GM06990 (cell line): ENCODE measurements around the gene NES.

Experiments
- DNase-seq: peaks from one replicate; pipeline ENCODE4 v3.0.0-alpha.2; 2011; ENCODE audit not compliant: insufficient read length; ENCODE audit errors: extremely low read depth
- H3K27me3 ChIP-seq: replicated peaks from 2 replicates; pipeline ENCODE4 v1.6.0; 2011; ENCODE audit warnings: low read length; ENCODE audit not compliant: control insufficient read depth, insufficient read depth
- H3K36me3 ChIP-seq: 2 replicates; pipeline ENCODE4 v1.5.1; 2011; ENCODE audit warnings: low read length; ENCODE audit not compliant: control insufficient read depth, insufficient read depth
- H3K4me3 ChIP-seq: replicated peaks from 2 replicates; pipeline ENCODE4 v1.5.1; 2011; ENCODE audit warnings: low read depth, mild to moderate bottlenecking, control low read depth, low read length
- CTCF ChIP-seq: IDR thresholded peaks from 2 replicates; pipeline ENCODE4 v1.5.1; 2011; ENCODE audit warnings: low read length, control low read depth, mild to moderate bottlenecking, inconsistent platforms; ENCODE audit not compliant: insufficient read depth, poor library complexity, severe bottlenecking

NES gene

GRCh38 chr1:156709031-156709430 is 31.8 kb upstream of the NES start:
- Histone ChIP-seq H3K4me3 (no peak overlapping the region), H3K36me3 (no peaks in the 10 kb centered on the region; the same call in 1 of the 2 replicates), H3K27me3 (no peaks in the 10 kb centered on the region; the same call in 1 of the 2 replicates)
- DNase-seq: no peak
- no peak for TF ChIP-seq CTCF

- no peak overlapping the region for H3K4me3 ChIP-seq
- no peak for DNase-seq
- H3K27me3 ChIP-seq: no peaks in the 10 kb centered on the region; the same call in 1 of the 2 replicates
- TF ChIP-seq CTCF: no peak
- no peaks in the 10 kb centered on the region; the same call in 1 of the 2 replicates for H3K36me3 ChIP-seq
These were observed 31.0 kb upstream of the NES start for GRCh38 chr1:156708218-156708661.

- DNase-seq: no peak
- no peaks in the 10 kb centered on the region; the same call in 1 of the 2 replicates for H3K36me3 ChIP-seq
- no peak overlapping the region for H3K4me3 ChIP-seq
- H3K27me3 ChIP-seq: no peaks in the 10 kb centered on the region; the same call in 1 of the 2 replicates
- no peak for TF ChIP-seq CTCF
These were observed 30.4 kb upstream of the NES start for GRCh38 chr1:156707417-156708217.

- DNase-seq: no peak
- Histone ChIP-seq H3K36me3 (no peaks in the 10 kb centered on the region), H3K27me3 (no peaks in the 10 kb centered on the region; the same call in 1 of the 2 replicates), H3K4me3 (peak overlapping the region; percentile 49)
- TF ChIP-seq CTCF: no peak
These were observed 29.6 kb upstream of the NES start for GRCh38 chr1:156706657-156707416.

GRCh38 chr1:156705918-156706656 is 28.9 kb upstream of the NES start:
- peak; percentile 63 for DNase-seq
- peak; percentile 90 for TF ChIP-seq CTCF
- Histone ChIP-seq H3K4me3 (peak overlapping the region; percentile 49), H3K36me3 (no peaks in the 10 kb centered on the region), H3K27me3 (no peaks in the 10 kb centered on the region; the same call in 1 of the 2 replicates)
